ENCODE data around the gene DEGS1.

The DEGS1 gene

GRCh38 chr1:224182866-224183590, at the start of gene DEGS1:
Gene DEGS1, plus strand, starts transcription at chr1:224183240. Its CDS starts 97 bp downstream, at chr1:224183337.
- DNase-seq = peak; percentile 86

- no peak for DNase-seq
Observed at GRCh38 chr1:224133741-224134299, 49.2 kb upstream of the DEGS1 start.

GRCh38 chr1:224137518-224137917, 45.5 kb upstream of the DEGS1 start:
- no peak for DNase-seq

- DNase-seq = no peak
Observed at GRCh38 chr1:224138198-224138597, 44.8 kb upstream of the DEGS1 start.

GRCh38 chr1:224141693-224142092, 41.3 kb upstream of the DEGS1 start:
- DNase-seq = no peak

- DNase-seq = peak; percentile 26
Observed at GRCh38 chr1:224149709-224150108, 33.3 kb upstream of the DEGS1 start.

- no peak for DNase-seq
Observed at GRCh38 chr1:224151117-224151516, 31.9 kb upstream of the DEGS1 start.

GRCh38 chr1:224157316-224157715, 25.7 kb upstream of the DEGS1 start:
- DNase-seq = no peak

- DNase-seq = no peak
Observed at GRCh38 chr1:224159541-224159940, 23.5 kb upstream of the DEGS1 start.

GRCh38 chr1:224160171-224160682, 22.8 kb upstream of the DEGS1 start:
- no peak for DNase-seq

GRCh38 chr1:224162768-224163167, 20.3 kb upstream of the DEGS1 start:
- no peak for DNase-seq

- DNase-seq = no peak
Observed at GRCh38 chr1:224163311-224163710, 19.7 kb upstream of the DEGS1 start.

- peak; percentile 77 for DNase-seq
Observed at GRCh38 chr1:224168859-224169380, 14.1 kb upstream of the DEGS1 start.

GRCh38 chr1:224169718-224170270, 13.2 kb upstream of the DEGS1 start:
- DNase-seq = peak; percentile 21

- DNase-seq = no peak
Observed at GRCh38 chr1:224170343-224170742, 12.7 kb upstream of the DEGS1 start.

- peak; percentile 16 for DNase-seq
Observed at GRCh38 chr1:224170748-224171478, 12.1 kb upstream of the DEGS1 start.

GRCh38 chr1:224172229-224172628, 10.8 kb upstream of the DEGS1 start:
- no peak for DNase-seq

GRCh38 chr1:224173523-224173922, 9.5 kb upstream of the DEGS1 start:
- DNase-seq = peak; percentile 33

- peak; percentile 52 for DNase-seq
Observed at GRCh38 chr1:224175617-224176016, 7.4 kb upstream of the DEGS1 start.

- DNase-seq = no peak
Observed at GRCh38 chr1:224177356-224177999, 5.6 kb upstream of the DEGS1 start.

GRCh38 chr1:224178894-224179293, 4.1 kb upstream of the DEGS1 start:
- DNase-seq = no peak

- no peak for DNase-seq
Observed at GRCh38 chr1:224180783-224181452, 2.1 kb upstream of the DEGS1 start.

Measured in EL (cell line).